DND-41 (cell line): ENCODE data around the gene GRID1.

Experiments
- ATAC-seq: fragments of 200-7000 bp; cut with Tn5 transposase; 3 replicates; pipeline ENCODE4 v1.9.1; 2021; ENCODE audit warnings: low read depth; ENCODE audit not compliant: insufficient read depth
- DNase-seq: peaks from one replicate; pipeline ENCODE4 v3.0.0-alpha.2; 2020
- H2AFZ ChIP-seq: 2 replicates; pipeline ENCODE4 v1.6.0; 2012; ENCODE audit warnings: low read depth, low read length
- H3K27ac ChIP-seq: 2 replicates; pipeline ENCODE4 v1.5.1; 2012; ENCODE audit warnings: low read length, inconsistent platforms
- H3K27me3 ChIP-seq: fragments of 200-600 bp; sonication (generic); 2 replicates; pipeline ENCODE4 v1.6.0; 2012; ENCODE audit warnings: low read length, mild to moderate bottlenecking, inconsistent platforms; ENCODE audit not compliant: insufficient read depth, poor library complexity
- H3K36me3 ChIP-seq: 2 replicates; pipeline ENCODE4 v1.5.1; 2012; ENCODE audit warnings: low read length, inconsistent platforms; ENCODE audit not compliant: insufficient read depth
- H3K4me1 ChIP-seq: 2 replicates; pipeline ENCODE4 v1.5.1; 2012; ENCODE audit warnings: mild to moderate bottlenecking, low read length; ENCODE audit not compliant: insufficient read depth
- H3K4me2 ChIP-seq: 2 replicates; pipeline ENCODE4 v1.6.0; 2012; ENCODE audit warnings: mild to moderate bottlenecking, moderate library complexity, low read length, inconsistent platforms; ENCODE audit not compliant: insufficient read depth
- H3K4me3 ChIP-seq, 2 experiments: fragments of 200-600 bp in 1 of 2; shearing (Covaris generic) in 1 of 2; 2 replicates each; pipeline ENCODE4 v1.5.1; 2012 to 2016; ENCODE audit warnings: inconsistent platforms in 2 of 2, low read length in 2 of 2, mild to moderate bottlenecking in 2 of 2, low read depth in 1 of 2, moderate library complexity in 1 of 2
- H3K79me2 ChIP-seq: 2 replicates; pipeline ENCODE4 v1.6.0; 2012; ENCODE audit warnings: low read length, inconsistent platforms; ENCODE audit not compliant: insufficient read depth
- H3K9ac ChIP-seq: 2 replicates; pipeline ENCODE4 v1.6.0; 2012; ENCODE audit warnings: low read depth, mild to moderate bottlenecking, inconsistent platforms, low read length, moderate library complexity
- H3K9me3 ChIP-seq: 2 replicates; pipeline ENCODE4 v1.5.1; 2012; ENCODE audit warnings: low read length, moderate library complexity, mild to moderate bottlenecking, inconsistent platforms; ENCODE audit not compliant: insufficient read depth, severe bottlenecking
- H4K20me1 ChIP-seq: 2 replicates; pipeline ENCODE4 v1.6.0; 2012; ENCODE audit warnings: low read length; ENCODE audit not compliant: insufficient read depth
- CTCF ChIP-seq: IDR thresholded peaks from 2 replicates; pipeline ENCODE4 v1.5.1; 2012; ENCODE audit warnings: borderline replicate concordance, low read length, moderate library complexity, mild to moderate bottlenecking; ENCODE audit not compliant: poor library complexity, severe bottlenecking; ENCODE audit errors: extremely low read depth
- EZH2 ChIP-seq: IDR thresholded peaks from 3 replicates; pipeline ENCODE4 v1.6.1; 2012; ENCODE audit warnings: borderline replicate concordance, low read depth, mild to moderate bottlenecking, moderate library complexity, low read length, inconsistent platforms; ENCODE audit not compliant: severe bottlenecking

The GRID1 gene

GRCh38 chr10:85810674-85811073 is 555.9 kb downstream of the GRID1 start:
- H3K4me1 ChIP-seq, result no peaks in the 10 kb centered on the region
- peaks cover 11% of the 10 kb centered on the region for H3K9me3 ChIP-seq
- no peak overlapping the region for H3K4me2 ChIP-seq
- no peak overlapping the region for H3K27ac ChIP-seq
- no peaks in the 10 kb centered on the region for H3K27me3 ChIP-seq
- TF ChIP-seq CTCF, result no peak
- TF ChIP-seq EZH2, result no peak
- DNase-seq, result no peak
- no peaks in the 10 kb centered on the region for H3K36me3 ChIP-seq
- no peaks in the 10 kb centered on the region for H4K20me1 ChIP-seq
- no peak overlapping the region for H3K9ac ChIP-seq
- H2AFZ ChIP-seq, result no peak overlapping the region
- H3K4me3 ChIP-seq, result no peak overlapping the region
- H3K79me2 ChIP-seq, result no peaks in the 10 kb centered on the region
- no peak for ATAC-seq

GRCh38 chr10:85795460-85795859 is 571.1 kb downstream of the GRID1 start:
- H3K4me1 ChIP-seq, result no peaks in the 10 kb centered on the region
- no peak overlapping the region for H3K4me2 ChIP-seq
- no peaks in the 10 kb centered on the region for H3K9me3 ChIP-seq
- H4K20me1 ChIP-seq, result no peaks in the 10 kb centered on the region
- H3K79me2 ChIP-seq, result no peaks in the 10 kb centered on the region
- DNase-seq, result no peak
- H3K27ac ChIP-seq, result no peak overlapping the region
- H3K9ac ChIP-seq, result no peak overlapping the region
- H3K4me3 ChIP-seq, result no peak overlapping the region
- no peak for ATAC-seq
- peaks cover 5% of the 10 kb centered on the region for H3K27me3 ChIP-seq
- no peak overlapping the region for H2AFZ ChIP-seq
- no peaks in the 10 kb centered on the region for H3K36me3 ChIP-seq
- TF ChIP-seq CTCF (no peak), EZH2 (no peak)

- H3K79me2 ChIP-seq, result no peaks in the 10 kb centered on the region
- H4K20me1 ChIP-seq, result no peaks in the 10 kb centered on the region
- H3K4me1 ChIP-seq, result no peaks in the 10 kb centered on the region
- H3K36me3 ChIP-seq, result no peaks in the 10 kb centered on the region
- H2AFZ ChIP-seq, result no peak overlapping the region
- H3K4me3 ChIP-seq, result no peak overlapping the region
- DNase-seq, result no peak
- no peak overlapping the region for H3K27ac ChIP-seq
- H3K4me2 ChIP-seq, result no peak overlapping the region
- no peak for ATAC-seq
- H3K27me3 ChIP-seq, result peaks cover 5% of the 10 kb centered on the region
- H3K9ac ChIP-seq, result no peak overlapping the region
- TF ChIP-seq CTCF, result no peak
- no peak for TF ChIP-seq EZH2
- H3K9me3 ChIP-seq, result no peaks in the 10 kb centered on the region
These were observed 572.0 kb downstream of the GRID1 start for GRCh38 chr10:85794553-85794952.

GRCh38 chr10:85792533-85792858 is 574.1 kb downstream of the GRID1 start:
- no peak for DNase-seq

More at GRCh38 chr10:85792533-85792858, 574.1 kb downstream of the GRID1 start:
- H3K36me3 ChIP-seq, result no peaks in the 10 kb centered on the region
- no peaks in the 10 kb centered on the region for H4K20me1 ChIP-seq
- no peaks in the 10 kb centered on the region for H3K4me1 ChIP-seq
- TF ChIP-seq CTCF (no peak), EZH2 (no peak)
- no peak overlapping the region for H3K4me3 ChIP-seq
- no peaks in the 10 kb centered on the region for H3K9me3 ChIP-seq
- H3K79me2 ChIP-seq, result no peaks in the 10 kb centered on the region
- H3K4me2 ChIP-seq, result no peak overlapping the region
- no peak overlapping the region for H3K27ac ChIP-seq
- peaks cover 5% of the 10 kb centered on the region for H3K27me3 ChIP-seq
- no peak overlapping the region for H2AFZ ChIP-seq
- ATAC-seq, result no peak
- no peak overlapping the region for H3K9ac ChIP-seq
